HepG2 (cell line): ENCODE measurements around the gene NFYC.

ENCODE experiments used
- ARNT ChIP-seq: fragments of 450-650 bp; IDR thresholded peaks from 2 replicates; pipeline ENCODE4 v1.6.1; 2017
- EP300 ChIP-seq, 3 experiments: sonication (generic) in 1 of 3; formaldehyde crosslinking in 1 of 3; IDR thresholded peaks; 2 replicates each; pipeline versions ENCODE4 v1.5.1 to v1.6.1; 2011 to 2020; ENCODE audit warnings: low read depth in 2 of 3, low read length in 2 of 3, borderline replicate concordance in 1 of 3, improper control_type of control experiment in 1 of 3, mild to moderate bottlenecking in 1 of 3, missing genetic modification reagents in 1 of 3, moderate library complexity in 1 of 3
- JUNB ChIP-seq: sonication (generic); formaldehyde crosslinking; IDR thresholded peaks from 2 replicates; pipeline ENCODE4 v1.8.0; 2022; ENCODE audit warnings: missing genetic modification reagents, mild to moderate bottlenecking, borderline replicate concordance
- RBM39 ChIP-seq: fragments of 200-400 bp; formaldehyde crosslinking; IDR thresholded peaks from one replicate; pipeline ENCODE4 v1.6.1; 2018; ENCODE audit warnings: antibody characterized with exemption, mild to moderate bottlenecking, low read depth, low read length; ENCODE audit not compliant: poor library complexity, severe bottlenecking
- ZBTB20 ChIP-seq: sonication (generic); formaldehyde crosslinking; IDR thresholded peaks from 2 replicates; pipeline ENCODE4 v1.8.1; 2023; ENCODE audit warnings: missing genetic modification reagents, low read depth, mild to moderate bottlenecking, borderline replicate concordance
- ZBTB44 ChIP-seq: sonication (generic); formaldehyde crosslinking; IDR thresholded peaks from 2 replicates; pipeline ENCODE4 v1.4.0; 2020; ENCODE audit warnings: missing genetic modification reagents

GRCh38 chr1:40646315-40646714, 45.2 kb upstream of the NFYC start:
- TF ChIP-seq ZBTB20 (no peak), RBM39 (no peak), JUNB (CRISPR knock-in tag) (no peak), ARNT (no peak), ZBTB44 (CRISPR knock-in tag) (no peak), EP300 (IDR thresholded peaks at IDR 0.05; ENCODE audit: low read depth in 2 of 2, low read length in 2 of 2) (no peak), EP300 (CRISPR knock-in tag; IDR thresholded peaks at IDR 0.05; ENCODE audit: borderline replicate concordance) (no peak)
